Epithelial cell of prostate (primary cell): ENCODE results near the gene BATF3.
"Not testable (repeated sequence)": the region's sequence is repeated elsewhere in the genome, so short reads cannot be mapped to it uniquely, and the experiment has no call there.

Source experiments
- DNase-seq: peaks from one replicate; pipeline ENCODE4 v3.0.0-alpha.2; 2011; ENCODE audit warnings: low read depth, low spot score
- H3K27ac ChIP-seq: fragments of 450-650 bp; 2 replicates; pipeline ENCODE4 v1.5.1; 2017; ENCODE audit warnings: mild to moderate bottlenecking

The BATF3 gene

DNA sequence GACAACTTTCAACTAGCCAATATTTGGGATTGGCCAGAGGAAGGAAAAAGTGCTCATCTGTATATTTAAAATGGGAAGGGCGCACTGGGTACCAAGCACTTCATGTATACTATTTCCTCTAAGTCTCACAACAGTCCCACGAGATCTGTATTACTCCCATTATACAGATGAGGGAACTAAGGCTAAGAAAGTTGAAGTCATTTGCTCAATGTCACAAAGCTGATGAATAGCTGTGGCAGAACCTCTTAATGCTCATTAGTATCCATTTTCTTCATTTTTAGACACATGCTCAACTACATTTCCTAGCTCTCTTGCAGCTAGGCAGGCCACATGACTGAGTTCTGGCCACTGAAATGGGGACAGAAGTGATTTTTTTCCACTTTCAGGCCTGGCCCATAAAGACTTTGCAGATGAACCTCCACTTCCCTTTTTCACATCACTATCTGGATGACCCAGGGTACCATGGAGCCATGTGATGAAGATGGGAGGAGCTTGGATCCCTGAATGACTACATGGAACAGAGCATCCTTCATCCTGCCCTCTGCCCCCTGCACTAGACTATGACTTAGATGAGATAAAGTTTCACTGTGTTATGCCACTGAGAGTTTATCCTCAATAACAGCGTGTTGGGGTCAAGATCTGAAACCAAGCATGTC is 59.3 kb downstream of the BATF3 start:
- no peak for DNase-seq
- no peak overlapping the region for H3K27ac ChIP-seq

DNA sequence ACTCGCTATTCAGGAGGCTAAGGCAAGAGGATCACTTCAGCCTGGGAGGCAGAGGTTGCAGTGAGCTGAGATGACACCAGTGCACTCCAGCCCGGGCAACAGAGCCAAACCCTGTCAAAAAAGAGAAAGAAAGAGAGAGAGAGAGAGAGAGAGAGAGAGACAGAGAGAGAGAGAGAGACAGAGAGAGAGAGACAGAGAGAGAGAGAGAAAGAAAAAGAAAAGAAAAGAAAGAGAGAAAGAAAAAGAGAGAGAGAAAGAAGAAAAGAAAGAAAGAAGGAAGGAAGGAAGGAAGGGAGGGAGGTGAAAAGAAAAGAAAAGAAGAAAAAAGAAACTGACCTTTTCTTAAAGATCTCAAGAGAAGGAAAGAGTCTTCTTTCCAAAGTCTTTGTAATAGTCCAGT is 60.1 kb downstream of the BATF3 start:
- DNase-seq, H3K27ac ChIP-seq: not testable (repeated sequence)

DNA sequence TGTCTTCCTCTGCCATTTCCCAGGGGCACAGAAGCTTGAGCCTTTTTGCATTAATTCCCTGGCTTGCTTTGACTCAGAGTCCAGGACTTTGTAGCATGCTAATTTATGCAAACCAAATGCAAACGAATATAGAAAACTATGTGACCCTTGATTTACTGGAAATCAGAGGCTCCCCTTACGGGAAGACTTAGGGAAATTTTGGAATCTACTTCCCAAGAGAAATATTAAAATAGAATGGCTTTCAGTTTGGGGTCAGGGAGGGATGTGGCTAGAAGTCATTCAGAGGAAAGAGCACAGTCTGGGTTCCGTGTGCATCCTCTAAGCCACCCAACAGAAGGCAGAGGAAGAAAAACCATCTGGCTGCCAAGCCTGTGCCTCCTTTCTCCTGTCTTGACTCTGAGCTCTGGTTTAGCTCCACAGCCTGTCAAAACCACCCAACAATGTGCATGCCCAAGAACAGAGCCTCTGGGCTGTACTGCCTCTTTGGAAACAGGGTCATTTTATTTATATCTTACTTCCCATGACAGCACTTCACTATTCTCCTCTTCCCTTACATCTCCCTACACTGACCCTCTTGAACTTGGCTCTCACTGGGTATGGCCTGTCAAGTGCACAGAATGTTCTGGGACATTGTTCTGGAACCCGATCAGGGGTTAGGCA is 61.0 kb downstream of the BATF3 start:
- H3K27ac ChIP-seq: no peak overlapping the region
- no peak for DNase-seq

DNA sequence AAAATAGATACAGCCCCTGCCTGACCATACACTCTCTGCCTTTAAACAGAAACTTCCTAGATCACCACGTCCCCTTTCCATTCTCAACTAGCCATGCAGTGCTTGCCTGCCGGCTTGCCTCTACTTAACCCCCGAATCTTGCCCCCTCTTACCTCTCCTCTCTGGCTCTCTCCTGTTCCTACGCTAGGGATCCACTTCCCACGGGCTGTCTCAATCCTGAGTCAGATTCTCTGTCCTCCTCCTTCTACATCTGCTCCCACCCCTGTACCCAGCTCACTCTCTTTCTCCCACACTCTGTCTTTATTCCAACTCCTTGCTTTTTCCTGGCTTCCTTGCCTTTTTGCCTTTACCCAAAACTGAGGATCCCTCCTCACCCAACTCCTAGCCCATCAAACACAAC is 61.7 kb downstream of the BATF3 start:
- no peak overlapping the region for H3K27ac ChIP-seq
- DNase-seq: no peak
